ENCODE measurements around the gene GFOD2.
"Not testable (repeated sequence)": the region's sequence is repeated elsewhere in the genome, so short reads cannot be mapped to it uniquely, and the experiment has no call there.

Gene GFOD2

DNA sequence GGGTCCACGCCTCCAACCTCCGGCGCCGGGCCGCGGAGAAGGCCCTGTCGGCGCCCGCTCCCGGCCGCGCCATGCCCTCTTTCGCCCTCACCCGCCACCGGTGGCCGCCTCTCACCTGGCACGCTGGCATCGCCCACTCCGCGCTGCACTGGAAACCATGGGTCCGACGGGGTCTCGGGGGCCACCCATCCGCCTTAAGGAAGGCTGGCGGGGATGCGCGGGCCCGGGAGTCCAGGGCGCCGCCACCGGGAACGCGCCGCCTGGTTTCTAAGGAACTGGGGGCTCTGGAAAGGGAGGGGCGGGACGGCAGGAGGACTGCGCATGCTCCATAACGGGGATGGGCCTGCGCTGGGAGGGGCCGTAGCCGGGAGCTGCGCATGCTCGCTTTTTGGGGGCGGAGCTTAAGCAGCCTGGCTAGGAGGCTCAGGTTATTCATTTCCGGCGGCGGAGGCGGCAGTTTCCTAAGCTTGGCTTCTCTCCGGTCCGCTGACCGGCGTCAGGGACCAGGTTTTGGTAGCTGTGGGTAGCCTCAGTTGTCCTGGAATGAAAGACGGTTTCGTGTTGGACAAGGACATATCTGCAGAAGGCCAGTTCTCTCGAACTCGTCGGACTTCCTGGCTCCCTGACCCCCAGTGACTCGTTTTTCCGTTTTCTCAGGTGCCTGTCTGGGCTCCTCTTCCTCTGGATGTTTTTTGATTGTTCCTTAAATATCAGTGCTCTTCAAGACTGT, at the start of gene GFOD2:
TSS of gene GFOD2 (minus strand) at position 269 of the 730 bp plus-strand sequence. CDS start 33,601 bp downstream, outside the sequence.
- DNase-seq, result peak; percentile 89

- DNase-seq, result no peak
Observed at GRCh38 chr16:67767953-67768352, 48.8 kb upstream of the GFOD2 start.

- DNase-seq, result no peak
Observed at GRCh38 chr16:67766291-67766690, 47.2 kb upstream of the GFOD2 start.

- DNase-seq, result no peak
Observed at GRCh38 chr16:67764158-67764667, 45.1 kb upstream of the GFOD2 start.

- no peak for DNase-seq
Observed at GRCh38 chr16:67763066-67763465, 44.0 kb upstream of the GFOD2 start.

DNA sequence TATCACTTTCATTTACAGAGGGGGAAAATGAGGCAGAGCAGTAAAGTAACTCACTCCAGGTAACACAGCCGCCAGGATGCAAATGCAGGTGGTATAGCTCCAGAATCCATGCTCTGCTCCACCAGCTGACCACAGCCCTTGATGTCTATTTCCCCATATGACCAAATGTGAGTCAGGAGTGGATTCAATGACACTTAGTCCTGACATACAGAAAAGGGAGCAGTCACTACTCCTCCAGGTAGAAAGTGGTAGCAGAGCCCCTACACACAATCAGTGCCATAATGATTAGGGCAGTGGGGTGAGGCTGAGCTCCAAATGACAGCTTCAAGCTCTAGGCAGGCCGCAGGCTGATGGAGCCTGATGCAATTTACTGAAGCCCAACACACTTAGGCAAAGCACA, 43.3 kb upstream of the GFOD2 start:
- DNase-seq, result no peak

- DNase-seq, result no peak
Observed at GRCh38 chr16:67761924-67762323, 42.8 kb upstream of the GFOD2 start.

GRCh38 chr16:67760956-67761230, 41.8 kb upstream of the GFOD2 start:
- DNase-seq, result no peak

DNA sequence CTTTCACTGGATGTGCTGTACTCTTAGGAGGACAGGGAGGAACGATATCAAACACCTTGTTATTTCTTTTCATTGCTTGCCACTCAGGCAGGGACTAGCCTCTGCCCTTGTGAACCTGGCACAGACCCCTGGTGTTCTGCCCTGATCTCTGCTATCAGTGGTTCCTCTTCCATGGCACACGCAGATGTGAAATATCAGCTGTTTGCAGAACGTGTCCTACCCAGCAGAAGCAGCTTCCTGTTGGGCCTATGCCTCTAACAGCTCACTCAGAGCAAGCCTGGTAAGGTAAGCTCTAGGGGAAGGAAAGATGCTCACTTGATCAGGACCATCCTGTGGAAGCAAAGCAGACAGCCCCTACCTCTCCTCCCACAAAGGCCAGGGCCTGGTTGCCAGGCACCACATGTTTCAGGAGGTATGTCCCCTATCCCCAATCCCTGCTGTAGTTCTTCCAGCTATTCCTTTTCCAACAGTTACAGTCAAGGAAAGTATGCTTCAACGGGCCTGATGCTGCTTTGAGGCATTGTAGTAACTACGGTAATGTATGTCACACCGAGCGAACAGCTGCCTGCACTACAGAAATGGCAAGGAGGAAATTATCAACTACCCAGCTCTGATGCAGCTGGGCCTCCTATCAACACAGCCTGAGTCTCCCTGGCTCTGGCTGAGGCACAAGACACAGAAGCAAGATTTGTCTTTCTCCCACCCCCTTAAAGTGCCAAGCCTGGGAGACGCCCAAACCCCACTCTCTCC, 41.3 kb upstream of the GFOD2 start:
- DNase-seq, result no peak

DNA sequence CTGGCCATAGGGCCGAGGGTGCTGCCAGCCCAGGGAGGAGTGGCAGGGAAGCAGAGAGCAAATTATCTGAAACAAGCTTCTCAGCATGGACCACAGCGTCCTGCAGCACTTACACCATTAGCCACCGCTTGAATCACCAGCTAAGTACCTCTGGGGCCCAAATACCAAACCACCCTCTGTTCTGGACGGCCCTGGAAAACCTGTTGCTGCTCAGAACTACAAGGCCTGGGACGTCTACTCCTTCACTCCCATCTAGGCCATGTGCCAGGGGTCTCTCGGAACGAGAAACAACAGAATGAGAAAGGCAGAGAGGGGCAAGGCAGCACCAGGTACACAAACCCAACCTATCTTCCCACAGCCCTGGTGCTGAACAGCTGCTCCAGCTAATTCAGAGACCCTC, 39.9 kb upstream of the GFOD2 start:
- DNase-seq, result no peak

- DNase-seq, result no peak
Observed at GRCh38 chr16:67758006-67758405, 38.9 kb upstream of the GFOD2 start.

GRCh38 chr16:67752641-67753040, 33.5 kb upstream of the GFOD2 start:
- DNase-seq, result no peak

- not testable (repeated sequence) for DNase-seq
Observed at GRCh38 chr16:67751331-67751730, 32.2 kb upstream of the GFOD2 start.

DNA sequence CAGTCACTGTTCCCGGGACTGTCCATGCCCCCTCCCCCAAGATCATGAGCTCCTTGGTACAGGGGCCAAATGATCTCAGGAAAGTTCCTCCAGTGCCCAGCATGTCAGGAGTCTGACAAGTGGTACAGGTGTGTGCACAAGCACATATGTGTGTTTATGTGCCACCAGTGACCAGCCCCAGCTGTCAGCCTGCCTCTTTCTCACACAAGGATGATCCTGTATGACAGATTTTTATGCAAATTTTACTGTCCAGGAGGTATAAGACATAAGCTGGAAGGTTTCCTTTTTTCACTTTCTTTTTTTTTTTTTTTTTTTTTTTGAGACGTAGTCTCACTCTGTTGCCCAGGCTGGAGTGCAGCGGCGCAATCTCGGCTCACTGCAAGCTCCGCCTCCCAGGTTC, 31.4 kb upstream of the GFOD2 start:
- no peak for DNase-seq

DNA sequence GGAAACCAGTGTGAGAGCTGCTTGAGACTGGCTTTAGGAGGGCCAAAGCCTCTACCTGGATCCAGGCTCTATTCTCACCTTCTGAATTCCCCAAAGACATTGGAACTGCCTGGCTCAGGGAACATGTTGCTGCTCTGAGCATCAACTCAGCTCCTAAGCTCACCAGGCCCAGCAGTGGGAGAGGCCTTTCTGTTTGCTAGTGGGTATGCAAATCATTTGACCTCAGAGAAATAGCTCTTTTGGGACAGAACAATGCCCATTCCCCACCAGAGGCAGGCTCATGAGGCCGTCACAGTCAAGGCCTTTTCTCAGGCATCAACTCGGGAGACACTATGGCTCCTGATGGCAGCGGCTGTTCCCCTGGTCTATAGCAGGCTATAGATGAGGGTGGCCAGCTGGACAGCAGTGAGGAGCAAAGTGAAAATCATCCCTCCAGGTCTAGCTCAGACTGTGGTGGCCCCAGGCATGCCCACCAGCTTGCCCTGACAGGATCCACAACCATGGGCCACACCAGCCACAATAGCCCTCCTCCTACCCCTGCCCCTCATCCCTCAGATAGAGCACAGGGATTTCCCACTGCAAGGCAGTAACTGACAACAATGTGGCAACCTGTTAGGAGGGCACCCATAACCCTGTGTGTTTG, 30.4 kb upstream of the GFOD2 start:
- DNase-seq, result no peak

DNA sequence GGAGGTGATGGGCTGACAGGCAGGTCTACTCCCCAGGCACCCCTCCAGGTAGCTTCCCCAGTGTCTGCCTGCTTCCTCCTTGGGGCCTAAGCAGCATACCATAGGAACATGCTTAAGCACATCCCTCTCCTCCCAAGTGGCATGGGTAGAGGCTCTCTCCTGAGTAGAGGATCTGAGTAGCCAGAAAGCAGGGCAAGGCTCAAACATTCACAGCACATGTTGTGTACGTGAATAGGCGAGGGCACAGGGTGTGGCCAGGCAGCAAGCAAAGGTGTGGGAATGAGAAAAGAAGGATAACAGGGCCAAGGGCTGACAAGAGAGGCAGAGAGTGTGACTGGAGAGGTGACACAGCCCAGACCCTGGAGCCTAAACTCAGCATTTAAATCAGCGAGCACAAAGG, 29.7 kb upstream of the GFOD2 start:
- no peak for DNase-seq

DNA sequence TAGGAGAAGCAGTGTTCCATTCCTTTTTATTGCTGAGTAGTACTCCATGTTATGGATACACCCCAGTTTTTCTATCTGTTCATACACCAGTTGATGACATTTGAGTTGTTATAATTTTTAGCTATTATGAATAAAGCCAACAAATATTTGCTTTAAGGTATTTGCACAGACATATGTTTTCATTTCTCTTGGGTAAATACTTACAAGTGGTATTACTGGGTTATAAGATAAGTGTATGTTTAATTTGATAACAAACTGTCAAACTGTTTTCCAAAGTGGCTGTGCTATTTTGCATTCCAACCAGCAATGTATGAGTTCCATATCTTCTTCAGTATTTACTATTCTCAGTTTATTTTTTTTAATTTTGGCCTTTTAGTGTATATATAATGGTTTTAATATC, 27.7 kb upstream of the GFOD2 start:
- DNase-seq, result no peak

GRCh38 chr16:67741118-67741517, 22.0 kb upstream of the GFOD2 start:
- no peak for DNase-seq

GRCh38 chr16:67740391-67740790, 21.3 kb upstream of the GFOD2 start:
- no peak for DNase-seq

DNA sequence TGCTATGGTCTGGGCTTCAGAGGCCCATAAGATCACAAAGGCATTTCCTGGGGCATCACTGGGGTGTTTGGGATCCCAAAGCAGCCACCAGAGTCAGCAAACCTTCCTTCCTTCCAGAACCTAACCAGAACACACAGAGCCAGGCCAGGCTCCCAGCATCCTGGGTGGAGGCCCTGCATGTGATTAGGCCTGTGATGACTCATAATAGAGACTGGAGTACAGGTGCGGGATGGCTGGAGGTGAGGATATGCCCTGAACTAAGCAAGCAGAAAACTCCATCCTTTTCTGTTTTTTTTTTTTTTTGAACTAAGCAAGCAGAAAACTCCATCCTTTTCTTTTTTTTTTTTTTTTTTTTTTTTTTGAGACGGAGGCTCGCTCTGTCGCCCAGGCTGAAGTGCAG, 17.7 kb upstream of the GFOD2 start:
- DNase-seq, result no peak

- DNase-seq, result no peak
Observed at GRCh38 chr16:67734731-67735201, 15.7 kb upstream of the GFOD2 start.

- no peak for DNase-seq
Observed at GRCh38 chr16:67733734-67734470, 14.8 kb upstream of the GFOD2 start.

- DNase-seq, result no peak
Observed at GRCh38 chr16:67731753-67732095, 12.6 kb upstream of the GFOD2 start.

Measured in T1000 (cell line).